Breast epithelium (tissue), 4 donors: ENCODE data around the gene WAS. TPM values are rescaled to one million over a fixed set of nuclear protein-coding genes. Genes with fewer than 3 reads are reported as not detected.

Experiments used
- DNase-seq, 2 donors: peaks; one replicate each; pipeline ENCODE4 v3.0.0-alpha.2; 2019; ENCODE audit warnings: low spot score in 2 of 2
- H3K27ac ChIP-seq, 2 donors: fragments of 200-600 bp; sonication (generic) in 1 of 2; one replicate each; pipeline ENCODE4 v1.5.1; 2016 to 2019; ENCODE audit warnings: mild to moderate bottlenecking in 1 of 2
- H3K27me3 ChIP-seq, 2 donors: fragments of 200-600 bp; sonication (generic) in 1 of 2; one replicate each; pipeline versions ENCODE4 v1.5.1 to v1.6.0; 2017 to 2019; ENCODE audit warnings: control low read depth in 1 of 2, mild to moderate bottlenecking in 1 of 2
- H3K36me3 ChIP-seq: fragments of 200-600 bp; one replicate; pipeline ENCODE4 v1.5.1; 2019
- H3K4me1 ChIP-seq, 2 donors: fragments of 200-600 bp; sonication (generic); one replicate each; pipeline ENCODE4 v1.5.1; 2016 to 2019; ENCODE audit warnings: control low read depth in 1 of 2
- H3K4me3 ChIP-seq, 3 donors: fragments of 200-600 bp; sonication (generic); 1 replicate in 2 of 3; 2 replicates in 1 of 3; pipeline ENCODE4 v1.5.1; 2016 to 2019; ENCODE audit warnings: mild to moderate bottlenecking in 3 of 3, moderate library complexity in 2 of 3
- H3K9me3 ChIP-seq, 2 donors: fragments of 200-600 bp; sonication (generic) in 1 of 2; one replicate each; pipeline ENCODE4 v1.5.1; 2016 to 2019; ENCODE audit warnings: control low read depth in 1 of 2
- POLR2A ChIP-seq: fragments of 450-650 bp; IDR thresholded peaks from one replicate; pipeline ENCODE4 v1.6.1; 2016; ENCODE audit warnings: antibody characterized with exemption, mild to moderate bottlenecking, moderate library complexity
- POLR2AphosphoS5 ChIP-seq, 3 donors: sonication (generic); formaldehyde crosslinking; IDR thresholded peaks; one replicate each; pipeline ENCODE4 v1.6.1; 2017; ENCODE audit warnings: antibody characterized with exemption in 3 of 3
- intact Hi-C: fragments of 100-400 bp; cut with DNase I; formaldehyde crosslinking; loops from one replicate; pipeline ENCODE4 v1.15.1; 2023; ENCODE audit warnings: low total_unique reads
- total RNA-seq, 3 donors: library from RNA; depleted of rRNA; stranded (reverse); fragments of >200 nt; gene quantifications; one replicate each; pipeline ENCODE4 v1.1.0, GENCODE V29; 2016
- TF ChIP-seq, protein P1 (sequence below), 3 donors: fragments of 450-650 bp; IDR thresholded peaks; one replicate each; pipeline ENCODE4 v1.5.1; 2016 to 2017; ENCODE audit warnings: antibody characterized with exemption in 3 of 3, mild to moderate bottlenecking in 3 of 3, moderate library complexity in 3 of 3

Gene WAS
- total RNA-seq, 3 donors from 2014 or later: 2.3 to 12.5 (median 6.0) TPM

DNA sequence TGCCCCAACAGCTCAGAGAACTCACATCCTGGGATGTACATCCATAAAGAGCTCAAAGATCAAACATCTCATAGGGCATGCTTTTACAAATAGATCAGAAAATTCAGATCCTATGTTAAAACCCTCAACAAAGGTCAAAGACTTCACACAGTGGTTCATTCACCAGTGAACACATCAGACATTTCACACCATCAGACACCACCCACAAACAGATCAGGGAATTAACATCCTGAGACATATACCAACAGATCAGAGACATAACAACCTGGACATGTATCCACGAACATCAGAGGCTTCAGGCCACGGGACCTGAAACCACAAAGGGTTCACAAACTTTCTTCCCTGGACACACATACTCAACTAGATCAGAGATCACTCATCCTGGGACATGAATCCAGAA lies 36.4 kb downstream of the WAS start:
- intact Hi-C loops: no loop called here
- no peaks in the 10 kb centered on the region for H3K9me3 ChIP-seq
- H3K27ac ChIP-seq: no peak overlapping the region
- no peak for TF ChIP-seq POLR2A
- TF ChIP-seq, protein P1, sequence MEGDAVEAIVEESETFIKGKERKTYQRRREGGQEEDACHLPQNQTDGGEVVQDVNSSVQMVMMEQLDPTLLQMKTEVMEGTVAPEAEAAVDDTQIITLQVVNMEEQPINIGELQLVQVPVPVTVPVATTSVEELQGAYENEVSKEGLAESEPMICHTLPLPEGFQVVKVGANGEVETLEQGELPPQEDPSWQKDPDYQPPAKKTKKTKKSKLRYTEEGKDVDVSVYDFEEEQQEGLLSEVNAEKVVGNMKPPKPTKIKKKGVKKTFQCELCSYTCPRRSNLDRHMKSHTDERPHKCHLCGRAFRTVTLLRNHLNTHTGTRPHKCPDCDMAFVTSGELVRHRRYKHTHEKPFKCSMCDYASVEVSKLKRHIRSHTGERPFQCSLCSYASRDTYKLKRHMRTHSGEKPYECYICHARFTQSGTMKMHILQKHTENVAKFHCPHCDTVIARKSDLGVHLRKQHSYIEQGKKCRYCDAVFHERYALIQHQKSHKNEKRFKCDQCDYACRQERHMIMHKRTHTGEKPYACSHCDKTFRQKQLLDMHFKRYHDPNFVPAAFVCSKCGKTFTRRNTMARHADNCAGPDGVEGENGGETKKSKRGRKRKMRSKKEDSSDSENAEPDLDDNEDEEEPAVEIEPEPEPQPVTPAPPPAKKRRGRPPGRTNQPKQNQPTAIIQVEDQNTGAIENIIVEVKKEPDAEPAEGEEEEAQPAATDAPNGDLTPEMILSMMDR (IDR thresholded peaks at IDR 0.05): no peak
- TF ChIP-seq POLR2AphosphoS5 (IDR thresholded peaks at IDR 0.05): no peak
- no peak overlapping the region for H3K4me3 ChIP-seq
- DNase-seq: no peak
- H3K36me3 ChIP-seq: no peaks in the 10 kb centered on the region
- peaks cover 0 to 13% of the 10 kb centered on the region in 2 donors for H3K27me3 ChIP-seq
- no peaks in the 10 kb centered on the region for H3K4me1 ChIP-seq

DNA sequence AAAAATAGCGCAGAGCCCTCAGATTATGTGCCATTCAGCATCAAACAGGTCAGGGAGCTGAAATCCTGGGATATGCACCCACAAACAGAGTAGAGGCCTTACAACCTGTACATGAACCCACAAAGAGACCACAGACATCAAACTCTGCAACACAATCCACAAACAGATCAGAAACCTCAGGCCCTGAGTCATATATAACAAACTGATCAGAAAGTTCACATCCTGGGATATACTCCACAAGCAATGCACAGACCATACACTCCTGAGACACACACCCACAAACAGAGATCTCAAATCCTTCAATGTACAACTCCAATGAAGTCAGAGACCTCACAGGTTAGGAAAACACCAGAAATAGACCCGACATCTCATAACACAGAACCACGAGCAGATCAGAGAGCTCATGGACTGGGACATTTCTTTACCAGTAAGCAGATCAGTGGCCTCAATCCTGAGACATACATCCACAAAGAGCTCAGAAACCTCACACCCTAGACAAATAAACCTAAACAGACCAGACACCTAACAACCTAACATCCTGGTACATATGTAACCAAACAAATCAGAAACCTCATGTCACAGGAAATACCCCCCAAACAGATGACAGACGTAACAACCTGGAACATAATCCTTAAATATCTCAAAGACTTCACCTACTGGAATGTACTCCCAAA lies 37.1 kb downstream of the WAS start:
- Histone ChIP-seq H3K4me3 (no peak overlapping the region), H3K27ac (no peak overlapping the region), H3K4me1 (no peaks in the 10 kb centered on the region), H3K36me3 (no peaks in the 10 kb centered on the region), H3K9me3 (no peaks in the 10 kb centered on the region), H3K27me3 (peaks cover 0 to 13% of the 10 kb centered on the region in 2 donors)
- intact Hi-C loops: no loop called here
- DNase-seq: no peak
- TF ChIP-seq POLR2AphosphoS5 (IDR thresholded peaks at IDR 0.05) (no peak), POLR2A (no peak)
- TF ChIP-seq, protein P1 (IDR thresholded peaks at IDR 0.05): no peak

DNA sequence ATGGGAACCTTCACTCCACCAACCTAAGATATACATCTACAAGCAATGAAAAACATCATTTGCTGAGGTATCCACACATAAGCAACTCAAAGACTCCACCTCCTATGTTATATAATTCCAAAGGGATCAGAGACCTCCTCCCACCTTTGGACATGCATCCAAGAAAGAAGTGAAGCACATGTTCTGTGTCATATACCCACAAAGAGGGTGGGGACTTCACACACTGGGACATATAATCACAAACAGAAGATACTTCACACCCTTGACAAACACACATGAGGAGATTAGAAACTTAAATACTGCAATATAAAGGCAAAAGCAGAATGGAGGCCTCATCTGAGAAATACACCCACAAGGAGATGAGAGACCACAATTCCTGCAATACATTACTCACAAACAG lies 38.3 kb downstream of the WAS start:
- no peak for DNase-seq
- Histone ChIP-seq H3K27ac (no peak overlapping the region), H3K4me3 (no peak overlapping the region), H3K27me3 (peaks cover 0 to 13% of the 10 kb centered on the region in 2 donors), H3K36me3 (no peaks in the 10 kb centered on the region), H3K4me1 (no peaks in the 10 kb centered on the region), H3K9me3 (no peaks in the 10 kb centered on the region)
- intact Hi-C loops: no loop called here
- TF ChIP-seq POLR2AphosphoS5 (IDR thresholded peaks at IDR 0.05) (no peak), POLR2A (no peak)
- TF ChIP-seq, protein P1 (IDR thresholded peaks at IDR 0.05): no peak

DNA sequence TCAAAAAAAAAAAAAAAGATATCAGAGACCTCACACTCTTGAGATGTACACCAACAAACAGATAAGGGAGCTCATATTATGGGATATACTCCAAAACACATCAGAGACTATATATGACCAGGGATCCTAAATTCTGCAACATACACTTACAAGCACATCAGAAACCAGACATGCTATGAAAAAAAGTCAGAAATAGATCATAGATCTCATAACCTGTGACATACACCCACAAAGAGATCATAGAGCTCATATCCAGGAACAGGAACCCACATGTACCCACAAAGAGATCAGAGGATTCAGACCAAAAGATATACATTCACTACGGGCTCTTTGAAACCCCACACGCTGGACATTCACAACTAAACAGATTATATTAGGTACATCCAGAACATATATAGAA lies 43.0 kb downstream of the WAS start:
- Histone ChIP-seq H3K4me1 (no peaks in the 10 kb centered on the region), H3K4me3 (no peak overlapping the region), H3K9me3 (no peaks in the 10 kb centered on the region), H3K36me3 (no peaks in the 10 kb centered on the region), H3K27me3 (peaks cover 0 to 15% of the 10 kb centered on the region in 2 donors), H3K27ac (no peak overlapping the region)
- intact Hi-C loops: no loop called here
- no peak for DNase-seq
- TF ChIP-seq POLR2AphosphoS5 (IDR thresholded peaks at IDR 0.05) (no peak), POLR2A (no peak)
- TF ChIP-seq, protein P1 (IDR thresholded peaks at IDR 0.05): no peak

DNA sequence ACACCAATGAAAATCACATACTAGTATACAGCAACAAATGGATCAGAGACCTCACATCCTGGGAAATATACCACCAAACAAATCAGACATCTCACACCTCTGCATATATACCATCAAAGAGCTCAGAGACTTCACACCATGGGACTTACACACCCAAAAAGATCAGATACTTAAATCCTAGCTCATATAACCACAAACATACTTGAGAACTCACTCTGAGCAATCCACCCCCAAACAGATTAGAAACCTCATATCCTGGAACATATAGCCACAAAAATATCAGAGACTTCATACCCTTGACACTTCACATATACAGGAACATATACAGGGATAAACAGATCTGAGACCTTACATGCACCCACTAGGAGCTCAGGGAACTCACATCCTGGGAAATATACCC lies 45.1 kb downstream of the WAS start:
- intact Hi-C loops: no loop called here
- H3K27ac ChIP-seq: no peak overlapping the region
- TF ChIP-seq POLR2A: no peak
- no peak for TF ChIP-seq POLR2AphosphoS5 (IDR thresholded peaks at IDR 0.05)
- TF ChIP-seq, protein P1 (IDR thresholded peaks at IDR 0.05): no peak
- H3K27me3 ChIP-seq: peaks cover 0 to 22% of the 10 kb centered on the region in 2 donors
- no peaks in the 10 kb centered on the region for H3K9me3 ChIP-seq
- H3K4me3 ChIP-seq: no peak overlapping the region
- DNase-seq: no peak
- no peaks in the 10 kb centered on the region for H3K4me1 ChIP-seq
- H3K36me3 ChIP-seq: no peaks in the 10 kb centered on the region
